AG09309 (cell line): Measurements from ENCODE around the gene ID4.

Experiments
- DNase-seq: peaks from one replicate; pipeline ENCODE4 v3.0.0-alpha.2; 2010; ENCODE audit warnings: low read depth
- H3K4me3 ChIP-seq: 2 replicates; pipeline ENCODE4 v1.5.1; 2011; ENCODE audit warnings: mild to moderate bottlenecking, low read depth, low read length, moderate library complexity; ENCODE audit not compliant: control insufficient read depth
- TF ChIP-seq, protein P1 (sequence below): IDR thresholded peaks from 2 replicates; pipeline ENCODE4 v1.5.1; 2011; ENCODE audit warnings: mild to moderate bottlenecking, low read depth, low read length, inconsistent platforms; ENCODE audit not compliant: insufficient read depth, control insufficient read depth; ENCODE audit errors: missing control alignments

Gene ID4

DNA sequence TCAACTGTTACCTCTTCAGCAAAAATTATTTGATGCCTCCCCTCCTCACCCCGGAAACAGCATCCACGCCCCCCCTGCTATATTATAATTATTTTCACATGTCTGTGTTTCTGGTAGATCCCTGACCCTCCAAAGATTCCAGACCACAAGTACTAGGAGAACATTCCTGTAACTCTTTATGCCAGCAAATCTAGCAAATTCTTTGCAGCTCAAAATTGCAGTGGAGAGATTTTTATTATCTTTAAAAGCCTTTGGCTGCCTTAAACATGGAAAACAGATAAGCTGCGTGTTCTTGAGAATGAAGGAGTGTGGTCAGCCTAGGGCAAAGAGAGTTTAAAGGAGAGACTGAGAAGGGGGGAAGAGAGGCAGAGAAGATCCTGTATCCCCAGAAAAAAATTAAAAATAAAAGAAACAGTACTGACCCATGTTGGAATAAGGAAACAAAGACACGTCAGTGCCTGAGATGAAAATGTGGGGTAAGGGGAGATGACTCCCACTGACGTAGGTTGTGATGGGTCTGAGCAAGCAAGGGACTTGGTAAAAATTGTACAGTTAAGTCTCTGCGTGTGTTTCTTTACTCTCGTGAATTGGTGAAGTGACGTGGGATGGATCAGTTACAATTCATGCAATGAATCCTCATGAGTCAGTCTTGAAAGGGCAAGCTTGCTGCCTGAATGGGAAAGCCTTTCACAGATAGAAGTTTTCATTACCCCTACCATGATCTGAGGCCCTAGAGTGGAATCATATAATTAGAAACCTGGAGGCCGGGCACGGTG, 8.3 kb downstream of the ID4 start:
- H3K4me3 ChIP-seq, result no peak overlapping the region; the same call in 1 of the 2 replicates
- TF ChIP-seq, protein P1, sequence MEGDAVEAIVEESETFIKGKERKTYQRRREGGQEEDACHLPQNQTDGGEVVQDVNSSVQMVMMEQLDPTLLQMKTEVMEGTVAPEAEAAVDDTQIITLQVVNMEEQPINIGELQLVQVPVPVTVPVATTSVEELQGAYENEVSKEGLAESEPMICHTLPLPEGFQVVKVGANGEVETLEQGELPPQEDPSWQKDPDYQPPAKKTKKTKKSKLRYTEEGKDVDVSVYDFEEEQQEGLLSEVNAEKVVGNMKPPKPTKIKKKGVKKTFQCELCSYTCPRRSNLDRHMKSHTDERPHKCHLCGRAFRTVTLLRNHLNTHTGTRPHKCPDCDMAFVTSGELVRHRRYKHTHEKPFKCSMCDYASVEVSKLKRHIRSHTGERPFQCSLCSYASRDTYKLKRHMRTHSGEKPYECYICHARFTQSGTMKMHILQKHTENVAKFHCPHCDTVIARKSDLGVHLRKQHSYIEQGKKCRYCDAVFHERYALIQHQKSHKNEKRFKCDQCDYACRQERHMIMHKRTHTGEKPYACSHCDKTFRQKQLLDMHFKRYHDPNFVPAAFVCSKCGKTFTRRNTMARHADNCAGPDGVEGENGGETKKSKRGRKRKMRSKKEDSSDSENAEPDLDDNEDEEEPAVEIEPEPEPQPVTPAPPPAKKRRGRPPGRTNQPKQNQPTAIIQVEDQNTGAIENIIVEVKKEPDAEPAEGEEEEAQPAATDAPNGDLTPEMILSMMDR, result no peak
- DNase-seq, result peak; percentile 85

DNA sequence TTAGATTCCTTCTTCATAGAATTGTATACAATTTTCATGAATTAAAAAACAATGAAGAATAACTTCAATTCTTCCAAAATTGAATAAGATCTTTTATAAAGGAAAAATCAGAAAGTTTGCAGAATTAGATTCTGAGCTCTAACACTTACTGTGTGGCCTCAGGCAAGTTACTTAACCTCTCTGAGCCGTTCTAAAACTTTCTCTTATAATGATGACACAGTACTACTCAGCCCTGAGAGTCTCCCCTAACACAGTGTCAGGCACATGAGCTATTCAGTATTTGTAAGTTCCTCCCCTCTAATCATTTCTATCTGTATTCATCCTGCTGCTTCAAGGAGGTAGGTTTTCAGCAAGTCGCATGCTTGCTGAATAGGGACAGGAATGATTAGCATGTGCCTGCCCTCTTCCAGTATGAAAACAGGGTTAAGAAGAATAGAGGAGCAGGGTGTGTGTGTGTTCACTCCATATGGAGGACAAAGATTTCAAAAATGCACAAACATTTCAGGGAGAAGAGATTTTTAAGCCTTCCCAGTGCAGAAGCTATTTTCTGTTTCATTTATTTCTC, 11.4 kb downstream of the ID4 start:
- no peak for DNase-seq
- no peak overlapping the region for H3K4me3 ChIP-seq
- TF ChIP-seq, protein P1, result no peak

DNA sequence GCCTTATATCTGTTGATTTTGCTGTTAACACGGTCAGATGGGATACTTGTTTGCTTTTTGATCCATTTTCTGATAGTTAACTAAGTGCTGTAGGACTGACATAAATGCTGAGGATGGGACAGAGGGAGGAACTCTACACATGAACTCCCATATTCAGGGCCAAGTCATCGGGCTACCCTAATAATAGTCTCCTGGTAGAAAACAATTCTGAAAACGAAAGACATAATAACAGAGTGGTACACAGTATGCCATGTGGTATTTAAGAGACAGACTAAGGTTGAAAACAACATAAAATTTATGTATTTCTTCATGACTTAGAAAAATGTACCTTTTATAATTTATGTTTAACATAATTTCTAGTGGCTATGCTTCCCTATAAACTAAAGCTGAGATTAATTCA, 12.0 kb downstream of the ID4 start:
- no peak overlapping the region for H3K4me3 ChIP-seq
- TF ChIP-seq, protein P1, result no peak
- no peak for DNase-seq

DNA sequence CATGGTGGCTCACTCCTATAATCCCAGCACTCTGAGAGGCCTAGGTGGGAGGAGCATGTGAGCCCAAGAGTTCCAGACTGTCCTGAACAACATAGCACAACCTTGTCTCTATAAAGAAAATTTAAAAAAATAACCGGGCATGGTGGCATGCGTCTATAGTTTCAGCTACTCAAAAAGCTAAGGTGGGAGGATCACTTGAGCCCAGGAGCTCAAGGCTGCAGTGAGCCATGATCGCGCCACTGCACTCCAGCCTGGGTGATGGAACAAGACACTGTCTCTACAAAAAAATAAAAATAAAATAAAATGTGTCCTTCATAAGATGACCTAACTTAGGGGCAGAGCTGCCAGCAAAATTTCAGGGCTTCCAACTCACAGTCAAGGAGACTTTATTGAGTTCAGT, 12.6 kb downstream of the ID4 start:
- TF ChIP-seq, protein P1, result no peak
- no peak for DNase-seq
- H3K4me3 ChIP-seq, result no peak overlapping the region

DNA sequence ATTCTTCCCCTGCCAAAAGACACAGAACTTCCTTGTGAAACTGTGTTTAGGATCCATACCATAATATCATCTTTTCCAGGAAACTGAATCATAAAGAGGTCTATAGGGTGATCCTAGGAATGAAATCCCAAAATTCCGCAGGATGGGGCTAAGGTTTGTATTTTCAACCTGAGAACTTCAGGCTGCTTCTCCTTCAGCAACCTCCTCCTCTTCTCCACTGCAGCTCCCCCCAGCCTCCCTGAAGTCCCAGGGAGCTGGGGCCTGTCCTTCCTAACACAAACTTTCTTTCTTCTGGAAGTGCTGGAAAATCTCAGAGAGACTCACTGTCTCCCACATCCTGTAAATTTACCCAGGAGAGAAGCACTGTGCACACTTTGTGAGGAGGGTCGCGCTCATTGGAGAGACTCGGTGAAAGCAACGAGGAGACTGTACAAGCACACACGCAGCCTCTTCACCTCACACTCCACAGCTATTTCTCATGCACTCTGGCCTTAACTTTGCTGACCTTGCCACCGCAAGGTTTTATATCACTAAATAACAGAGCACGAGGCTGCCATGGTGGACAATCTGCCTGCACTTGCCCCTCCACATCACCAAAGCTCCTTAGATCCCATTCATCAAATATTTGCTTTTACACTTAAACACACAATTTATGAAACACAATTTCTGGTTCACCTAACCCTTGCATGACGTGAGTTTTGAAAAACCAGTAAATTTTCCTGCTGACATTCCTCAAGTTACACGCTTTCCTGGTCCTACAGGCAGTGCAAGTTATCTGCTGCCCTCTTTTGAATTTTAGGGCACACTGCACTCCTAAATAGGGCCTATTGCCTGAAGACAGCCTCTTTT, 14.3 kb downstream of the ID4 start:
- DNase-seq, result peak; percentile 64
- no peak overlapping the region for H3K4me3 ChIP-seq
- TF ChIP-seq, protein P1, result peak; percentile 95

DNA sequence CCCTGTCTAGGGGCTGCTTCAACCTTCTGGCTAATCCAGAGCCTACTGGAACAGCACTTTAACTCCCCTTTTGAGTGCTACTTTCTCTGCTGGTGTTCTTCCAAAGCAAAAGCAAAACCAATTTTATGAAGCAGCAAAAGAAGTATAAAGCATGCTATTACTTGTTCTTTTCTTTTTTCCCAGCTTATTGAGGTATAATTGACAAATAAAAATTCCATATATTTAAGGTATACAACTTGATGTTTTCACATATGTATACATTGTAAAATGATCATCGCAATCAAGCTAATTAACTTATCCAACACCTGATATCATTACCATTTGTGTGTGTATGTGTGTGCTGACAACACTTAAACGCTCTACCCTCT, 14.9 kb downstream of the ID4 start:
- DNase-seq, result no peak
- TF ChIP-seq, protein P1, result no peak

More for the DNA sequence above, 14.9 kb downstream of the ID4 start:
- no peak overlapping the region for H3K4me3 ChIP-seq
